ENCODE data around the gene SORBS1.

SORBS1 gene

DNA sequence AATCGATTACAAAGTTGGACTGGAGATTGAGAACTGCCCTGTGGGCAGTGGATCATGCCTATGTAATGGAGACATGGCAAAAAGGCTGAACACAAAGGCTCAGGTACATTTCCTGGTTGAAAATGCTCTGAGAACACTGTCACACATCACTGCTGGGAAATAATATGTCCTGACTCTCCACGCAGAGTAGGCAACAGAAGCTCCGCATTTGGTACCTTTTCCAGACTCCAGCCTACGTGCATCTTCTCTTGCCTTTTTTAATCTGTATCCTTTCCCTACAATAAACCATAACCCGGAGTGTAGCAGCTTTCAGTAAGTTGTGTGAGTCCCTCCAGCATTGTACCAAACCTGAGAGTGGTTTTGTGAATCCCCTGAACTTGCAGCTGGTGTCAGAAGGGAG is 134.7 kb downstream of the SORBS1 start:
- H3K9me3 ChIP-seq (ENCODE audit: insufficient read depth, low read depth, low read length), result no peaks in the 10 kb centered on the region
- H2BK5ac ChIP-seq (ENCODE audit: low read depth, low read length, poor library complexity), result no peak overlapping the region
- H3K4me2 ChIP-seq (ENCODE audit: low read length), result no peak overlapping the region
- peaks cover 0 to 2% of the 10 kb centered on the region in 2 experiments for H3K36me3 ChIP-seq (ENCODE audit: control insufficient read depth in 1 of 2, insufficient read depth in 2 of 2, low read length in 2 of 2)
- no peak overlapping the region for H2BK12ac ChIP-seq (ENCODE audit: low read length)
- no peak overlapping the region for H2AFZ ChIP-seq (ENCODE audit: insufficient read depth, low read length, poor library complexity)
- no peak overlapping the region for H3K27ac ChIP-seq (ENCODE audit: low read depth, low read length)
- H3K18ac ChIP-seq (ENCODE audit: low read length), result no peak overlapping the region
- no peak overlapping the region for H4K91ac ChIP-seq (ENCODE audit: low read depth, low read length)
- H3K27me3 ChIP-seq (ENCODE audit: insufficient read depth, low read length), result no peaks in the 10 kb centered on the region
- no peak overlapping the region for H3K9ac ChIP-seq (ENCODE audit: low read length)
- H3K23ac ChIP-seq (ENCODE audit: low read length), result no peak overlapping the region
- DNase-seq, result no peak
- H3K79me2 ChIP-seq (ENCODE audit: control insufficient read depth, insufficient read depth, low read length, poor library complexity), result no peaks in the 10 kb centered on the region
- WGBS (ENCODE audit: extremely low coverage, insufficient coverage, insufficient read length), result no CpG with 5 or more reads among the region's 5 CpGs
- H3K4ac ChIP-seq (ENCODE audit: low read depth, low read length), result no peak overlapping the region
- no peak overlapping the region for H4K8ac ChIP-seq (ENCODE audit: low read depth, low read length)
- no peaks in the 10 kb centered on the region for H3K79me1 ChIP-seq (ENCODE audit: low read length)
- no peak overlapping the region for H3K14ac ChIP-seq (ENCODE audit: low read length)
- H2BK120ac ChIP-seq (ENCODE audit: insufficient read depth, low read length, poor library complexity), result no peak overlapping the region
- no peak overlapping the region for H2AK5ac ChIP-seq (ENCODE audit: low read length)
- H4K12ac ChIP-seq (ENCODE audit: low read depth, low read length), result no peak overlapping the region
- H3K4me3 ChIP-seq (ENCODE audit: low read depth, low read length), result no peak overlapping the region
- H3K4me1 ChIP-seq (ENCODE audit: control insufficient read depth in 1 of 2, insufficient read depth in 2 of 2, low read length in 2 of 2), result no peaks in the 10 kb centered on the region

DNA sequence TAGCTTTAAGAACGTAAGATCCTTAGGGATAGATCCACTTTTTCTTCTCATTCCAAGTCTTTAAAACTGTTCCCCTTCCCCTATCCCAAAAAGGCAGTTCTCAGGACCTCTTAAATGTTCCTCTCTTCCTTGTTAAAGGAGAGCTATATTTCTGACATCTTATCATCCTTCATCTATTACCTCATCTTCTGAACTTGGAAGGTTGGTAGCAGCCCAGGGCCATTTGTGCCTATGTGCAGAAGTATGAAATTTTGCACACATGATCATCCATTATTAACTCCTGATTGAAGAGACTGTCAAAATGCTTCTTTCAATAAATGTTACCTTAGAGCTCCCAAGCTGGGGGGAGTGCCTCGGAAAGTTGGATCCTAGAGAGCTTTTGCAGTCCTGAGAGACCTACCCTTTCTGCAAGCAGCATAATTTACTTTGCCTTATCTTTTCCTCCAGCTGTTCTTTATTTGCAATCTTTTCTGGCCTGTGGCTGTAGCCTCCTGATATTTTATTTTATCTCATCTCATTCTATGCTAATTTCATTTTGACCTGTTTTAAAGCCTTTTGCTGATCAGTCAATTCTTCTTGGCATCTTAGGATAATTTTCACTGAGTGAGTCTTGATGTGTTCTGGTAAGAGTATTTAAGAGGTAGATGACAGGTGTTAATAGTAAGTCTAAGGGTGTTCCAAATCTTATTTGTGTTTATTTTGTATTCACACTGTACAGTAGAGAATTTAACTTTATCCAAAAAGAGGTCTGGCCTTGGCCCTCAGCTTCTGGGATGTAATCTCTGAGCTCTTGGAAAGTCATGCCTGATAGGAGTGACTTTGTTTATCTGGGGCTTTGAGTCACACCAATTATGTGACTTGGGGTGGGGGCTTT is 135.3 kb downstream of the SORBS1 start:
- Histone ChIP-seq H3K79me2 (ENCODE audit: control insufficient read depth, insufficient read depth, low read length, poor library complexity) (no peaks in the 10 kb centered on the region), H2AK5ac (ENCODE audit: low read length) (no peak overlapping the region), H4K12ac (ENCODE audit: low read depth, low read length) (no peak overlapping the region), H3K4me2 (ENCODE audit: low read length) (no peak overlapping the region), H3K36me3 (ENCODE audit: control insufficient read depth in 1 of 2, insufficient read depth in 2 of 2, low read length in 2 of 2) (peaks cover 0 to 2% of the 10 kb centered on the region in 2 experiments), H4K91ac (ENCODE audit: low read depth, low read length) (no peak overlapping the region), H3K14ac (ENCODE audit: low read length) (no peak overlapping the region), H2AFZ (ENCODE audit: insufficient read depth, low read length, poor library complexity) (no peak overlapping the region), H3K4me3 (ENCODE audit: low read depth, low read length) (no peak overlapping the region), H3K27me3 (ENCODE audit: insufficient read depth, low read length) (no peaks in the 10 kb centered on the region), H3K4ac (ENCODE audit: low read depth, low read length) (no peak overlapping the region), H3K4me1 (ENCODE audit: control insufficient read depth in 1 of 2, insufficient read depth in 2 of 2, low read length in 2 of 2) (no peaks in the 10 kb centered on the region), H2BK5ac (ENCODE audit: low read depth, low read length, poor library complexity) (no peak overlapping the region), H3K79me1 (ENCODE audit: low read length) (no peaks in the 10 kb centered on the region), H3K9me3 (ENCODE audit: insufficient read depth, low read depth, low read length) (no peaks in the 10 kb centered on the region), H3K27ac (ENCODE audit: low read depth, low read length) (no peak overlapping the region), H3K9ac (ENCODE audit: low read length) (no peak overlapping the region), H4K8ac (ENCODE audit: low read depth, low read length) (no peak overlapping the region), H2BK120ac (ENCODE audit: insufficient read depth, low read length, poor library complexity) (no peak overlapping the region), H3K18ac (ENCODE audit: low read length) (no peak overlapping the region), H2BK12ac (ENCODE audit: low read length) (no peak overlapping the region), H3K23ac (ENCODE audit: low read length) (no peak overlapping the region)
- peak in 1 of 2 donors; percentile 27 for DNase-seq
- WGBS (ENCODE audit: extremely low coverage, insufficient coverage, insufficient read length), result no CpG with 5 or more reads among the region's 2 CpGs

DNA sequence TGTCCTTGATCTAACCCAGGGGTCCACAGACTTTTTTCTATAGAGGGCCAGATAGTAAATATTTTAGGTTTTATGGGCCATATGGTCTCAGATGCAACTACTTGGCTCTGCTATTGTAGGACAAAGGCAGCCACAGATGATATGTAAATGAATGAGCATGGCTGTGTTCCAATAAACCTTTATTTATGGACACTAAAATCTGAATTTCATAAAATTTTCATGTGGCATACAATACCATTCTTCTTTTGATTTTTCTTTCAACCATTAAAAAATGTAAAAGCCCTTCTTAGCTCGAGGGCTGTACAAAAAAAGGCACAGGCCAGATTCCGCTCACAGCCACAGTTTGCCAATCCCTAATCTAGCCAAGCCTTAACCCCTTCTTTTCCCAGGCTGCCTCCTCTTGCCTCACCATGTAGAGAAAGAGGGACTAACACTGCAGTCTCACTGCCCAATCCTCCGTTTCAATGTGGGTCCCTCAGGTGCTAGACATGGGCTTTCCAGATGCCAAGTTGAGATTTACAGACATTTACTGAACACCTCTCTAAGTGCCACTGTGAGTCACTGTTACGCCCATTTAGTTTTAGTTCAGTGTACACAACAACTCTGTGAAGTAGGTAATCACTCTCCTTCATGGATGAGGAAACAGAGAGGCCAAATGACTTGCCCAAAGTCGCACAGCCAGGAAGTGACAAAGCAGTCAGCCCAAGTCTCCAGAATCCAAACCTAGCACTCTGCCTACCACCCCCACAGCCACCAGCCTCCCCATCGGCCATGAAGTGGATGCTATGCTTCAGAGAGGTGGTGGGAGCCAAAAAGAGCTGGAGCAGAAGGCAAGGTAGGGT is 137.8 kb downstream of the SORBS1 start:
- Histone ChIP-seq H3K18ac (ENCODE audit: low read length) (no peak overlapping the region), H4K8ac (ENCODE audit: low read depth, low read length) (no peak overlapping the region), H2BK12ac (ENCODE audit: low read length) (no peak overlapping the region), H3K9ac (ENCODE audit: low read length) (no peak overlapping the region), H3K79me2 (ENCODE audit: control insufficient read depth, insufficient read depth, low read length, poor library complexity) (no peaks in the 10 kb centered on the region), H3K79me1 (ENCODE audit: low read length) (no peaks in the 10 kb centered on the region), H3K4ac (ENCODE audit: low read depth, low read length) (no peak overlapping the region), H2AFZ (ENCODE audit: insufficient read depth, low read length, poor library complexity) (no peak overlapping the region), H3K4me1 (ENCODE audit: control insufficient read depth in 1 of 2, insufficient read depth in 2 of 2, low read length in 2 of 2) (no peaks in the 10 kb centered on the region), H2BK5ac (ENCODE audit: low read depth, low read length, poor library complexity) (no peak overlapping the region), H4K12ac (ENCODE audit: low read depth, low read length) (no peak overlapping the region), H3K36me3 (ENCODE audit: control insufficient read depth in 1 of 2, insufficient read depth in 2 of 2, low read length in 2 of 2) (no peaks in the 10 kb centered on the region), H3K23ac (ENCODE audit: low read length) (no peak overlapping the region), H3K4me2 (ENCODE audit: low read length) (no peak overlapping the region), H3K14ac (ENCODE audit: low read length) (no peak overlapping the region), H3K27me3 (ENCODE audit: insufficient read depth, low read length) (no peaks in the 10 kb centered on the region), H3K27ac (ENCODE audit: low read depth, low read length) (no peak overlapping the region), H2AK5ac (ENCODE audit: low read length) (no peak overlapping the region), H2BK120ac (ENCODE audit: insufficient read depth, low read length, poor library complexity) (no peak overlapping the region), H4K91ac (ENCODE audit: low read depth, low read length) (no peak overlapping the region), H3K4me3 (ENCODE audit: low read depth, low read length) (no peak overlapping the region), H3K9me3 (ENCODE audit: insufficient read depth, low read depth, low read length) (no peaks in the 10 kb centered on the region)
- no CpG with 5 or more reads among the region's 6 CpGs for WGBS (ENCODE audit: extremely low coverage, insufficient coverage, insufficient read length)
- DNase-seq, result no peak

DNA sequence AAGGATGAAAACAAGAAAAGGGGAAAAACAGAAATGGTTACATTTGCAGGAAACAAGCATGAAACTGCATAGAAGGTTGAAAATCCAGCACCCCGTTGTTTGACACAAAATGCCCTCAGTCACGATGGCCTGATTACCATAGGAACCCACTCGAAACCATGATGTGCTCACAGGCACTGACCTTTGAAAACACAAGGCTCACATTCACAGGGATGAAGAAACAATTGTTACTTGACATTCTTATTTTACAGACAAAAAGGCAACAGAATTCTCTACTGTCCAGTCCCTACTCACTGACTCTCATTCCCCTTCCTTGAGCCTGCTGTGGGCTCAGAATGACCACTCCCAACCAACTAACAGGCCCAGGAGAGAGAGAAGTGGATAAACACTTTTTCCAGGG is 138.9 kb downstream of the SORBS1 start:
- H4K12ac ChIP-seq (ENCODE audit: low read depth, low read length), result no peak overlapping the region
- no CpG with 5 or more reads among the region's 3 CpGs for whole genome bisulfite sequencing (ENCODE audit: extremely low coverage, insufficient coverage, insufficient read length)
- no peaks in the 10 kb centered on the region for H3K4me1 ChIP-seq (ENCODE audit: control insufficient read depth in 1 of 2, insufficient read depth in 2 of 2, low read length in 2 of 2)
- no peak overlapping the region for H3K23ac ChIP-seq (ENCODE audit: low read length)
- no peak overlapping the region for H4K91ac ChIP-seq (ENCODE audit: low read depth, low read length)
- no peaks in the 10 kb centered on the region for H3K9me3 ChIP-seq (ENCODE audit: insufficient read depth, low read depth, low read length)
- no peak overlapping the region for H3K4ac ChIP-seq (ENCODE audit: low read depth, low read length)
- H2AK5ac ChIP-seq (ENCODE audit: low read length), result no peak overlapping the region
- H3K4me2 ChIP-seq (ENCODE audit: low read length), result no peak overlapping the region
- H3K79me1 ChIP-seq (ENCODE audit: low read length), result no peaks in the 10 kb centered on the region
- H3K79me2 ChIP-seq (ENCODE audit: control insufficient read depth, insufficient read depth, low read length, poor library complexity), result no peaks in the 10 kb centered on the region
- H3K14ac ChIP-seq (ENCODE audit: low read length), result no peak overlapping the region
- H2BK120ac ChIP-seq (ENCODE audit: insufficient read depth, low read length, poor library complexity), result no peak overlapping the region
- H2BK5ac ChIP-seq (ENCODE audit: low read depth, low read length, poor library complexity), result no peak overlapping the region
- no peaks in the 10 kb centered on the region for H3K36me3 ChIP-seq (ENCODE audit: control insufficient read depth in 1 of 2, insufficient read depth in 2 of 2, low read length in 2 of 2)
- H2BK12ac ChIP-seq (ENCODE audit: low read length), result no peak overlapping the region
- no peaks in the 10 kb centered on the region for H3K27me3 ChIP-seq (ENCODE audit: insufficient read depth, low read length)
- no peak overlapping the region for H2AFZ ChIP-seq (ENCODE audit: insufficient read depth, low read length, poor library complexity)
- no peak overlapping the region for H3K4me3 ChIP-seq (ENCODE audit: low read depth, low read length)
- no peak for DNase-seq
- H3K9ac ChIP-seq (ENCODE audit: low read length), result no peak overlapping the region
- no peak overlapping the region for H4K8ac ChIP-seq (ENCODE audit: low read depth, low read length)
- H3K18ac ChIP-seq (ENCODE audit: low read length), result no peak overlapping the region
- no peak overlapping the region for H3K27ac ChIP-seq (ENCODE audit: low read depth, low read length)

Data from trophoblast cell (in vitro differentiated cells and primary cell).